Skeletal muscle tissue (tissue), 4 donors: ENCODE data around the gene KCNT2. TPM values are rescaled to one million over a fixed set of nuclear protein-coding genes. Genes with fewer than 3 reads are reported as not detected.

ENCODE experiments used
- H3K27ac ChIP-seq: one replicate; pipeline ENCODE4 v1.7.0; 2013; ENCODE audit warnings: mild to moderate bottlenecking, low read depth, low read length, inconsistent platforms
- H3K27me3 ChIP-seq, 3 donors: one replicate each; pipeline ENCODE4 v1.7.0; 2013; ENCODE audit warnings: low read length in 3 of 3; ENCODE audit not compliant: control insufficient read depth in 3 of 3, insufficient read depth in 3 of 3
- H3K36me3 ChIP-seq, 3 donors: one replicate each; pipeline ENCODE4 v1.7.0; 2013; ENCODE audit warnings: low read length in 3 of 3; ENCODE audit not compliant: control insufficient read depth in 3 of 3, insufficient read depth in 3 of 3
- H3K4me1 ChIP-seq, 3 donors: one replicate each; pipeline ENCODE4 v1.7.0; 2013; ENCODE audit warnings: low read length in 3 of 3, mild to moderate bottlenecking in 3 of 3; ENCODE audit not compliant: control insufficient read depth in 3 of 3, insufficient read depth in 3 of 3
- H3K4me3 ChIP-seq, 3 donors: one replicate each; pipeline ENCODE4 v1.7.0; 2013; ENCODE audit warnings: low read length in 3 of 3
- H3K9ac ChIP-seq, 3 donors: one replicate each; pipeline ENCODE4 v1.7.0; 2013; ENCODE audit warnings: low read length in 3 of 3, mild to moderate bottlenecking in 3 of 3, moderate library complexity in 2 of 3, low read depth in 1 of 3
- H3K9me3 ChIP-seq, 3 donors: one replicate each; pipeline ENCODE4 v1.7.0; 2013; ENCODE audit warnings: low read length in 3 of 3; ENCODE audit not compliant: control insufficient read depth in 3 of 3
- total RNA-seq: library from RNA; depleted of rRNA; stranded (reverse); fragments of >200 nt; gene quantifications from one replicate; pipeline ENCODE4 v1.2.3, GENCODE V29; 2014
- donor health status: Osteomylitis.

Gene KCNT2
- total RNA-seq, 1 donor from 2014 or later = 8.9 TPM

DNA sequence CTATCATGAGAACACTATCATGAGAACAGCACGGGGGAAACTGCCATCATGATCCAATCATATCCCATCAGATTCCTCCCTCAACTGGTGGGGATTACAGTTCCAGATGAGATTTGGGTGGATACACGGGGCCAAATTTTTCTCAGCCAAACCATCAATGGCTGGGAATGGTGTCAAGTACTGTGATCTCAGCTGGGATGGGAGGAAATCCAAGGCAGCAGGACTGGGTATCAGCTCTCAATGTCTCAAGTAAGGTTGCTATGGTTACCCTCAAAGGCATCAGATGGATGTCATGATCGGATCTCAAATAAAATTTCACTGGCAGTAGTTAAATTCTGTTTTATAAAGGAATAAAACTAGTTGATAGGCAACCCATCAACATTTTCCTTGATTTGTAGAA lies 399.0 kb downstream of the KCNT2 start:
- Histone ChIP-seq H3K9ac (no peak overlapping the region), H3K9me3 (no peaks in the 10 kb centered on the region), H3K4me3 (no peak overlapping the region), H3K4me1 (no peaks in the 10 kb centered on the region), H3K27ac (no peak overlapping the region), H3K27me3 (no peaks in the 10 kb centered on the region), H3K36me3 (no peaks in the 10 kb centered on the region)

DNA sequence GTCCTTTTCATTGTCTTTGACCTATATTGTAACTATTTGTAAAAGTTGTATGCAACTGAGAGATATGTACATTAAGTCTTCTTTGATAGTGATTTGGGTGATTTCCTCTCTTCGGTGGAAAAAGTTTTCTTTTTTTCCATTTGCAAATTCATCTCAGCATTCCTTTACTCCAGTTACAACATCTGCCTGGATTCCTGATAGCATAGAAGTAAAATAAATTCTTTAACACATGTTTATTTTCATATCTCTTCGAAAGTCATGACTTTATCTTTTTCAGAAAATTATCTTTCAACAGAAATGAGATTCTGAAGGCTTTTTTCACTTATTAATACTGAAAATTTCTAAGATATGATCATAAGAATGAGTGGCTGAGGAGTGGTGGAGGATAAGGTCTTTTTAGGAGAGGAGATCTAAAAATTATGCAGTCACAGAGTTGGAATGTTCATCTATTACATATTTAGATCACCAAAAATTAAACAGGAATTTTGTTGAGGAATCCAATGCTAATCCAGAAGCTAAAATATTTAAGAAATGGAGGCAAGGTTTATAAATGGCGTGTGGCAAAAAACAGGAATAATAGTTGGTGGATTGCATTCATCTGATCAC lies 400.5 kb downstream of the KCNT2 start:
- Histone ChIP-seq H3K9ac (no peak overlapping the region), H3K4me3 (no peak overlapping the region), H3K27me3 (no peaks in the 10 kb centered on the region), H3K36me3 (no peaks in the 10 kb centered on the region), H3K9me3 (no peaks in the 10 kb centered on the region), H3K4me1 (no peaks in the 10 kb centered on the region), H3K27ac (no peak overlapping the region)

DNA sequence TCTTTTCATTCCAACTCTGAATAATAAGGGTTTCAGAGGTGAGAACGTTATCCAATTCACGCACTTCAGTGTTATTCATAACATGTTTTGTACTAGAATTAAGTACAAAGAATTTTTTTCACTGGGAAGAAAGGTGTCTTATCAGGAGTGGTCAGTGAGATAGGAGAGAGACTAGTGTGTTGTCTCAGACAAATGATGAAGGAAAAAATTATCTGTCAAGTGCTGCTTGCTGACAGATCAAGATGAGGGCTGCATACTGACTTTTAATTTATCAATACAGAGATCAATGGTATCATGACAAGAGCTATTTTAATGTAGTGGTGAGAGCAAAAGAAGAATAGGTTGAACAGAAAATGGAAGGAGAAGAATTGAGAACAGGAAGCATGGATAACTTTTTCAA lies 402.4 kb downstream of the KCNT2 start:
- no peak overlapping the region for H3K4me3 ChIP-seq
- H3K36me3 ChIP-seq = no peaks in the 10 kb centered on the region
- H3K4me1 ChIP-seq = no peaks in the 10 kb centered on the region
- no peak overlapping the region for H3K9ac ChIP-seq
- H3K27me3 ChIP-seq = no peaks in the 10 kb centered on the region
- no peaks in the 10 kb centered on the region for H3K9me3 ChIP-seq
- H3K27ac ChIP-seq = no peak overlapping the region

DNA sequence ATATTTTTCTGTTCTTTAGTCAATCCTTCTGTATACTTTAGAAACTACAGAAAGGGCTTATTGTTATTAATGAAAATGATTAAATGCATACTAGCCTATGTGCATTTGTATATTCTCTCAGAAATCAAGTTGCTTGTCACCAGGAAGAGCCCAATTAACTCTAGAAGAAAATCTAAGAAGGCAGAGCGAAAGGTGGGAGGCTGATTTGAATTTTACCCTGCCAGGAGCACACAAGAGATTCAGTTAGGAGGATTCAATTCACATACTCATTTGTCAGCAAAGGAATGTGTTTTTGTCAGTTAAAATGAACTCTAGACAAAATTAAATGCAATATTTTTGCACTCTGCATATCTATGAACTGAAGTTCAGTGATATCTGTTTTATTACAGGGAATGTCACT lies 411.8 kb downstream of the KCNT2 start:
- Histone ChIP-seq H3K9me3 (no peaks in the 10 kb centered on the region), H3K4me1 (no peaks in the 10 kb centered on the region), H3K27me3 (no peaks in the 10 kb centered on the region), H3K4me3 (no peak overlapping the region), H3K36me3 (no peaks in the 10 kb centered on the region), H3K9ac (no peak overlapping the region), H3K27ac (no peak overlapping the region)

DNA sequence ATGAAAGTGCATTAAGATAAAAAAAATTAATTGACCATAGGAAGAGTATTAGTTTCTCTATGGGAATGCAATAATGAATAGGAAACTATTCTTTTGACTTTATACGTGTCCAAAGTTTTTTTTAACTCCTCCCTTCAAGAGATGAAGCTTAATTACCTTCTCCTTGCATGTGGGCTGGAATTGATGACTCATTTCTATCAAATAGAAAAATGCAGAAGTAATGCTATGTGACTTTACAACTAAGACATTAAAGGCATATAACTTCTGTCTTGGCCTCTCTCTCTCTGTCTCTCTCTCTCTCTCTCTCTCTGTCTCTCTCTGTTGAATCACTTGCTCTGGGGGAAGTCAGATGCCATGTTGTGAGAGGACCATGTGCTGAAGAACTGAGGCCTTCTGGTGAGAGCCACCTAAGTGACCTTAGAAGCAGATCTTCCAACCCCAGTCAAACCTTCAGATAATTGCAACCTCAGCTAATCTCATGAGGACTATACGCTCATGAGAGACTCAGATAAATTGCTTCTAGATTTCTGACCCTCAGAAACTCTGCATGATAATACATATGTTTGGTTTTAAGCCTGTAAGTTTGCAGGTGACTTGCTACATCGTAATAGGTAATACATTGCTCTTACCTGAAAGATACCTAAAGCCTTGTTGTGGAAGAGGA lies 414.2 kb downstream of the KCNT2 start:
- no peaks in the 10 kb centered on the region for H3K27me3 ChIP-seq
- H3K9ac ChIP-seq = no peak overlapping the region
- no peaks in the 10 kb centered on the region for H3K9me3 ChIP-seq
- no peaks in the 10 kb centered on the region for H3K36me3 ChIP-seq
- no peak overlapping the region for H3K27ac ChIP-seq
- H3K4me3 ChIP-seq = no peak overlapping the region
- H3K4me1 ChIP-seq = no peaks in the 10 kb centered on the region

DNA sequence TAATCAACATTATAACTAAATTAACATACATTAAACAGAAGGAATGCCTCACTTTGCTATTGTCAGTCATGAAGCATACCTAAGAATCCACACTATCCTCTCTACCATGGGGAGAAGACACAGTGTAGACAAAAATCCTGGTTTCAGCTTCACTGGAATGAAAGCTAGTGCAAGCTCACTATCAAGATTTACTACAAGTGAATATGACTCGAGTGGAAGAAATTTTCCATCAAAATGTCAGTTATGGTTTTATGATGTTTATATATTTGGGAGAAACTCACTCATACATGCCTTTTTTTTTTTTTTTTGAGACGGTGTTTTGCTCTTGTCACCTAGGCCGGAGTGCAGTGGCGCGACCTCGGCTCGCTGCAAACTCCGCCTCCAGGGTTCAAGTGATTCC lies 424.3 kb downstream of the KCNT2 start:
- Histone ChIP-seq H3K27ac (no peak overlapping the region), H3K4me1 (no peaks in the 10 kb centered on the region), H3K4me3 (no peak overlapping the region), H3K36me3 (no peaks in the 10 kb centered on the region), H3K9ac (no peak overlapping the region), H3K27me3 (no peaks in the 10 kb centered on the region), H3K9me3 (no peaks in the 10 kb centered on the region)

DNA sequence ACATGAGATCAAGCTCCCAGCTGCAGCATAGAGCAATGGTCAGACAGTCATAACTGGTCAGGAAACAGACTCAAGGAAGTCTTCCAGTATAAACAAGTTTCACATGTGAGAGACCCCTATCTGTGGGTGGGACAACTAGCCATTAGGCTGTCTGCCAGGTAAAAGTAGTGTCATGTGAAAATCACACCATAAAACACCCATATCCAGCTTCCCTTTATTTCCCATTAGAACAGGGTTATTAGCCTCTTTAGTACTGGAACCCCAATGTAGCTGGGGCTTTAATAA lies 426.7 kb downstream of the KCNT2 start:
- H3K36me3 ChIP-seq = no peaks in the 10 kb centered on the region
- H3K27ac ChIP-seq = no peak overlapping the region
- no peaks in the 10 kb centered on the region for H3K4me1 ChIP-seq
- H3K4me3 ChIP-seq = no peak overlapping the region
- no peaks in the 10 kb centered on the region for H3K27me3 ChIP-seq
- H3K9ac ChIP-seq = no peak overlapping the region
- H3K9me3 ChIP-seq = no peaks in the 10 kb centered on the region

DNA sequence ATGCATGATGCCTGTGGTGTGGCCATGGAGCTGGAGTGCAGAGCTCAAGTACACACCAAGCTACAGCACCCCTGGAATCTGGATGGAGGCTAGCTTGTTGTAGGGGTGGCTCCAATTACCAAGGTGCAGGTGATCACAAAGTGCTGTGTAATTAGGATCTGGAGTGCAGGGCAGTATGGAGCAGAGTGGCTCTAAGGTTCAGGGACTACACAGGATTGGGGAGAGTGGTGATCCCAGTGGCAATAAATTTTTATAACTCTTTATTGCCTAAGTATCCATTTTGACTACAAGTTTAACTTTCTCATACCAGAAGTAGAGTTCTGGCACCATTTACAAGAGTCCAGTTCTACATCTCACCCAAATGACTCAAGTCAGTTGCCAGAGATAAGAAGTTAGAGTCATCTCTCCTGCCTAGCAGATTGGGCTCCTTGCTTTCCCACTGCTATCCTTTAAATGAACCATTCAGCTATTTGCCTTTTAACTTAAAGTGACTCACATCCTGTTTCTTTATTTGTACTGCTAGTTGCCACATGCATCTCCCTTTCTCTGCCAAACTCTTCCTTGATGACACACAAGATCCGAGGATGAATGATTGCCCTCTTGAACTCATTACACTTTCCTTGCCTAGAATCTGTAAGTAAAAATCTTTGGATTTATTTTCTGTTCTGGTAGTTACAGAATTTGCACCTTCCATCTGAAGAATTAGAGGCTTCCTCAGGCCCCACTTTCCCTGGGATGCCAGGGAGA lies 427.2 kb downstream of the KCNT2 start:
- no peaks in the 10 kb centered on the region for H3K4me1 ChIP-seq
- no peaks in the 10 kb centered on the region for H3K36me3 ChIP-seq
- no peaks in the 10 kb centered on the region for H3K27me3 ChIP-seq
- no peaks in the 10 kb centered on the region for H3K9me3 ChIP-seq
- no peak overlapping the region for H3K9ac ChIP-seq
- no peak overlapping the region for H3K4me3 ChIP-seq
- no peak overlapping the region for H3K27ac ChIP-seq

DNA sequence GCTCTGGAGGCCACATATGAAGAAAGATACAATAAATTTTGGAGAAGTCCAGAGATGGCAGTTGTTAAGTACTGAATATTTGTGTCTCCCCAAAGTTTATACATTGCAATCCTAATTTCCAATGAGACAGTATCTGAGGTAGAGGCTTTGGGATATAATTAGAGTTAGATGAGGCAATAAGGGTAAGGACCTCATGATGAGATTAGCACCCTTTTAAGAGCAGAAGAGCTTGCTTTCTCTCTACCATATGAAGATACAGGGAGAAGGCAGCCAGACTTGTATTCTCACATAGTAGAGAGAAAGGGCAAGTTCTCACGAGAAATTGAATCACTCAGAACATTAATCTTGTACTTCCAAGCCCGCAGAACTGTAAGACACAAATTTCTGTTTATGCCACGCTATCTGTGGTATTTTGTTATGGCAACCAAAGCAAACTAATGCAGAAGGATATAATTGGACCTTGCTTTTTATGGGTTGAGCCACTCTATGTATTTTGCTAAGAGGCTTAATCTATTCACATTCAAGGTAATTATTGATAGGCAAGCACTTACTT lies 430.1 kb downstream of the KCNT2 start:
- H3K4me1 ChIP-seq = no peaks in the 10 kb centered on the region
- H3K27me3 ChIP-seq = no peaks in the 10 kb centered on the region
- H3K4me3 ChIP-seq = no peak overlapping the region
- H3K9me3 ChIP-seq = no peaks in the 10 kb centered on the region
- no peak overlapping the region for H3K27ac ChIP-seq
- H3K9ac ChIP-seq = no peak overlapping the region
- H3K36me3 ChIP-seq = no peaks in the 10 kb centered on the region
